GM12878 (cell line): ENCODE measurements around the gene HYOU1. TPM values are rescaled to one million over a fixed set of nuclear protein-coding genes. Genes with fewer than 3 reads are reported as not detected.

Source experiments
- CBX5 ChIP-seq: sonication (generic); IDR thresholded peaks from 2 replicates; pipeline ENCODE4 v1.6.1; 2016; ENCODE audit warnings: low read depth, moderate library complexity, mild to moderate bottlenecking, inconsistent platforms
- EED ChIP-seq: sonication (generic); IDR thresholded peaks from 2 replicates; pipeline ENCODE4 v1.6.1; 2016; ENCODE audit warnings: antibody characterized with exemption, low read depth
- EGR1 ChIP-seq, 2 experiments: IDR thresholded peaks; 1 replicate in 1 of 2; 2 replicates in 1 of 2; pipeline ENCODE4 v1.6.1; 2011 to 2012; ENCODE audit warnings: low read depth in 2 of 2, low read length in 2 of 2, borderline replicate concordance in 1 of 2, mild to moderate bottlenecking in 1 of 2, moderate library complexity in 1 of 2
- ELK1 ChIP-seq: IDR thresholded peaks from 2 replicates; pipeline ENCODE4 v1.6.1; 2012; ENCODE audit warnings: low read depth, low read length, improper control_type of control experiment
- KAT2A ChIP-seq: conservative IDR thresholded peaks from 2 replicates; pipeline ENCODE4 v1.6.1; 2011; ENCODE audit warnings: low read depth, low read length; ENCODE audit not compliant: control insufficient read depth
- MXI1 ChIP-seq: fragments of 150-350 bp; IDR thresholded peaks from 2 replicates; pipeline ENCODE4 v1.6.1; 2011; ENCODE audit warnings: low read depth, mild to moderate bottlenecking, inconsistent platforms, low read length, improper control_type of control experiment
- MYB ChIP-seq: fragments of 150-350 bp; IDR thresholded peaks from 2 replicates; pipeline ENCODE4 v1.6.1; 2014; ENCODE audit warnings: mild to moderate bottlenecking, low read depth, low read length, borderline replicate concordance
- MYC ChIP-seq: IDR thresholded peaks from 2 replicates; pipeline ENCODE4 v1.6.1; 2011; ENCODE audit warnings: mild to moderate bottlenecking, low read length, moderate library complexity, inconsistent platforms; ENCODE audit not compliant: insufficient read depth, insufficient replicate concordance, insufficient read length, severe bottlenecking
- SMAD1 ChIP-seq: fragments of 450-650 bp; IDR thresholded peaks from 2 replicates; pipeline ENCODE4 v1.6.1; 2018; ENCODE audit warnings: mild to moderate bottlenecking, low read depth; ENCODE audit not compliant: partially characterized antibody
- USF1 ChIP-seq: IDR thresholded peaks from 2 replicates; pipeline ENCODE4 v1.6.1; 2011; ENCODE audit warnings: borderline replicate concordance, low read depth, mild to moderate bottlenecking, moderate library complexity, mixed read lengths, low read length; ENCODE audit not compliant: insufficient read depth; ENCODE audit errors: extremely low read length
- ZBTB4 ChIP-seq: fragments of 450-650 bp; formaldehyde crosslinking; IDR thresholded peaks from 2 replicates; pipeline ENCODE4 v1.4.0; 2022; ENCODE audit warnings: mild to moderate bottlenecking, moderate library complexity
- ZZZ3 ChIP-seq: IDR thresholded peaks from 2 replicates; pipeline ENCODE4 v1.6.1; 2011; ENCODE audit warnings: low read depth; ENCODE audit not compliant: control insufficient read depth, insufficient read length
- polyA plus RNA-seq, 11 experiments: library from polyadenylated mRNA; depleted of rRNA in 4 of 11; unstranded in 6 of 11; stranded (reverse) in 5 of 11; fragments of >200 nt; fragmentation: Nextera tagmentation in 4 of 11; fragmentation: Illumina TruSeq in 1 of 11; extraction: Ambion mirVana in 4 of 11; extraction: Trizol in 1 of 11; gene quantifications; 1 replicate in 1 of 11; 2 replicates in 10 of 11; pipeline versions ENCODE4 v1.2.1 to v1.2.3, GENCODE V29; 2011 to 2016; ENCODE audit warnings: inconsistent platforms in 2 of 11, missing spikeins in 2 of 11, low read depth in 1 of 11
- total RNA-seq, 4 experiments: library from RNA; depleted of rRNA in 3 of 4; stranded (reverse); fragments of >200 nt in 3 of 4; fragmentation: Illumina TruSeq in 1 of 4; extraction: Trizol in 1 of 4; gene quantifications; 2 replicates each; pipeline versions ENCODE4 v1.2.1 to v1.2.3, GENCODE V29; 2013 to 2021
- TF ChIP-seq, protein P1 (sequence below): fragments of 450-650 bp; IDR thresholded peaks from 2 replicates; pipeline ENCODE4 v1.6.1; 2018; ENCODE audit warnings: mild to moderate bottlenecking, low read depth, moderate library complexity; ENCODE audit not compliant: partially characterized antibody
- TF ChIP-seq, protein P2 (sequence below): fragments of 150-350 bp; IDR thresholded peaks from 2 replicates; pipeline ENCODE4 v1.6.1; 2014; ENCODE audit warnings: mild to moderate bottlenecking, low read depth, low read length
- TF ChIP-seq, protein P3 (sequence below): fragments of 450-650 bp; IDR thresholded peaks from 2 replicates; pipeline ENCODE4 v1.6.1; 2017; ENCODE audit warnings: low read depth, mild to moderate bottlenecking, moderate library complexity

HYOU1 gene
- total and polyA plus RNA-seq, 10 of the 15 experiments (the other 5 are each of a cell fraction or from before 2014, with no cell fraction given), result 15.4 to 157 (median 109) TPM

- TF ChIP-seq, protein P1, sequence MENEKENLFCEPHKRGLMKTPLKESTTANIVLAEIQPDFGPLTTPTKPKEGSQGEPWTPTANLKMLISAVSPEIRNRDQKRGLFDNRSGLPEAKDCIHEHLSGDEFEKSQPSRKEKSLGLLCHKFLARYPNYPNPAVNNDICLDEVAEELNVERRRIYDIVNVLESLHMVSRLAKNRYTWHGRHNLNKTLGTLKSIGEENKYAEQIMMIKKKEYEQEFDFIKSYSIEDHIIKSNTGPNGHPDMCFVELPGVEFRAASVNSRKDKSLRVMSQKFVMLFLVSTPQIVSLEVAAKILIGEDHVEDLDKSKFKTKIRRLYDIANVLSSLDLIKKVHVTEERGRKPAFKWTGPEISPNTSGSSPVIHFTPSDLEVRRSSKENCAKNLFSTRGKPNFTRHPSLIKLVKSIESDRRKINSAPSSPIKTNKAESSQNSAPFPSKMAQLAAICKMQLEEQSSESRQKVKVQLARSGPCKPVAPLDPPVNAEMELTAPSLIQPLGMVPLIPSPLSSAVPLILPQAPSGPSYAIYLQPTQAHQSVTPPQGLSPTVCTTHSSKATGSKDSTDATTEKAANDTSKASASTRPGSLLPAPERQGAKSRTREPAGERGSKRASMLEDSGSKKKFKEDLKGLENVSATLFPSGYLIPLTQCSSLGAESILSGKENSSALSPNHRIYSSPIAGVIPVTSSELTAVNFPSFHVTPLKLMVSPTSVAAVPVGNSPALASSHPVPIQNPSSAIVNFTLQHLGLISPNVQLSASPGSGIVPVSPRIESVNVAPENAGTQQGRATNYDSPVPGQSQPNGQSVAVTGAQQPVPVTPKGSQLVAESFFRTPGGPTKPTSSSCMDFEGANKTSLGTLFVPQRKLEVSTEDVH, result no peak
- no peak for TF ChIP-seq MYB
- TF ChIP-seq EED, result no peak; the same call in 1 of the 2 replicates
- TF ChIP-seq, protein P2, sequence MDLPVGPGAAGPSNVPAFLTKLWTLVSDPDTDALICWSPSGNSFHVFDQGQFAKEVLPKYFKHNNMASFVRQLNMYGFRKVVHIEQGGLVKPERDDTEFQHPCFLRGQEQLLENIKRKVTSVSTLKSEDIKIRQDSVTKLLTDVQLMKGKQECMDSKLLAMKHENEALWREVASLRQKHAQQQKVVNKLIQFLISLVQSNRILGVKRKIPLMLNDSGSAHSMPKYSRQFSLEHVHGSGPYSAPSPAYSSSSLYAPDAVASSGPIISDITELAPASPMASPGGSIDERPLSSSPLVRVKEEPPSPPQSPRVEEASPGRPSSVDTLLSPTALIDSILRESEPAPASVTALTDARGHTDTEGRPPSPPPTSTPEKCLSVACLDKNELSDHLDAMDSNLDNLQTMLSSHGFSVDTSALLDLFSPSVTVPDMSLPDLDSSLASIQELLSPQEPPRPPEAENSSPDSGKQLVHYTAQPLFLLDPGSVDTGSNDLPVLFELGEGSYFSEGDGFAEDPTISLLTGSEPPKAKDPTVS, result no peak
- no peak for TF ChIP-seq KAT2A
- TF ChIP-seq, protein P3, sequence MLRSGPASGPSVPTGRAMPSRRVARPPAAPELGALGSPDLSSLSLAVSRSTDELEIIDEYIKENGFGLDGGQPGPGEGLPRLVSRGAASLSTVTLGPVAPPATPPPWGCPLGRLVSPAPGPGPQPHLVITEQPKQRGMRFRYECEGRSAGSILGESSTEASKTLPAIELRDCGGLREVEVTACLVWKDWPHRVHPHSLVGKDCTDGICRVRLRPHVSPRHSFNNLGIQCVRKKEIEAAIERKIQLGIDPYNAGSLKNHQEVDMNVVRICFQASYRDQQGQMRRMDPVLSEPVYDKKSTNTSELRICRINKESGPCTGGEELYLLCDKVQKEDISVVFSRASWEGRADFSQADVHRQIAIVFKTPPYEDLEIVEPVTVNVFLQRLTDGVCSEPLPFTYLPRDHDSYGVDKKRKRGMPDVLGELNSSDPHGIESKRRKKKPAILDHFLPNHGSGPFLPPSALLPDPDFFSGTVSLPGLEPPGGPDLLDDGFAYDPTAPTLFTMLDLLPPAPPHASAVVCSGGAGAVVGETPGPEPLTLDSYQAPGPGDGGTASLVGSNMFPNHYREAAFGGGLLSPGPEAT, result peak; percentile 48; the same call in 1 of the 2 replicates
- TF ChIP-seq ZZZ3, result no peak
- peak; percentile 43; the same call in 1 of the 2 replicates for TF ChIP-seq MXI1
- no peak for TF ChIP-seq USF1
- no peak for TF ChIP-seq ZBTB4 (CRISPR knock-in tag)
- no peak; the same call in 1 of the 2 replicates for TF ChIP-seq ELK1
- TF ChIP-seq SMAD1, result no peak
- TF ChIP-seq MYC, result no peak
- no peak for TF ChIP-seq CBX5
- no peak for TF ChIP-seq EGR1 (IDR thresholded peaks at IDR 0.05; ENCODE audit: borderline replicate concordance in 1 of 2, low read depth in 2 of 2, low read length in 2 of 2)
Measured at GRCh38 chr11:118997627-118998387, 59.2 kb downstream of the HYOU1 start, which contains the start of gene CENATAC (continued).
